ENCODE data around the gene KLHL29.

GRCh38 chr2:23583467-23583866 lies 198.5 kb downstream of the KLHL29 start:
- no peak for TF ChIP-seq CTCF (IDR thresholded peaks at IDR 0.05; ENCODE audit: low read depth, low read length)
- no peak for TF ChIP-seq POLR2A (IDR thresholded peaks at IDR 0.05; ENCODE audit: extremely low read depth, insufficient read length)
- no peak for TF ChIP-seq MAX (IDR thresholded peaks at IDR 0.05; ENCODE audit: low read depth, low read length)
- no peak for TF ChIP-seq MYC (IDR thresholded peaks at IDR 0.05; ENCODE audit: low read depth, low read length)

All from NB4 (cell line).